ENCODE data around the gene IL1RAPL1. TPM values are rescaled to one million over a fixed set of nuclear protein-coding genes. Genes with fewer than 3 reads are reported as not detected.

IL1RAPL1 gene
- total and polyA plus RNA-seq, 9 of the 15 experiments (the other 6 are each of a cell fraction or from before 2014, with no cell fraction given): 0.04 to 0.07 (median 0.04) TPM; not detected in 6

DNA sequence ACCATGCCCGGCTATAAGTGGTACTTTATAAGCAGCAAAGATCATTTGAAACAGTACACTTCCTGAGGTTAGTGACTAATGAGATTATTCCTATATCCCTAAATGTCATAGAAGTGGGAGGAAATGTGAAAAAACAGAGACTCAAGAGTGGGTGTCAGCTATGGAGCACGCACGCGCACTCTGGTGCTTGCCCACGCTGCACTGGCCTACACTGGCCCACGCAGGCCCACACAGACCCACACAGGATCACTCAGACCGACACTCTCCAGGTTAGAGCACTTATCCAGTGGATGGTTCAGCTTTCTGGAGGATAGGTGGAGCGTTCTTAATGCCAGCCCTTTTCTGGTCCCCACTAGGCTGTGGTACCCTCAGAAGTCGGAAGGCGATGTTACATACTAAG, 78.5 kb downstream of the IL1RAPL1 start:
- TF ChIP-seq FOXK2 (conservative IDR thresholded peaks at IDR 0.05 in 1 of 2, IDR thresholded peaks at IDR 0.05 in 1 of 2; ENCODE audit: low read depth in 2 of 2) (no peak), U2AF2 (optimal IDR thresholded peaks at IDR 0.05; ENCODE audit: low read depth, low read length) (no peak), FIP1L1 (IDR thresholded peaks at IDR 0.05; ENCODE audit: low read depth, low read length, poor library complexity, severe bottlenecking) (no peak), BACH1 (tag; IDR thresholded peaks at IDR 0.05) (no peak), HNRNPL (IDR thresholded peaks at IDR 0.05; ENCODE audit: low read depth, low read length) (no peak), NCOA6 (IDR thresholded peaks at IDR 0.05) (no peak), KDM5B (IDR thresholded peaks at IDR 0.05; ENCODE audit: insufficient replicate concordance, low read depth, low read length) (no peak), EP300 (IDR thresholded peaks at IDR 0.05; ENCODE audit: low read length) (no peak), ZNF551 (CRISPR knock-in tag; IDR thresholded peaks at IDR 0.05) (no peak), JUN (IDR thresholded peaks at IDR 0.05; ENCODE audit: borderline replicate concordance, low read depth, low read length) (no peak), JUN (CRISPR knock-in tag; IDR thresholded peaks at IDR 0.05; ENCODE audit: borderline replicate concordance) (no peak), ZNF24 (IDR thresholded peaks at IDR 0.05) (no peak), ZKSCAN1 (IDR thresholded peaks at IDR 0.05; ENCODE audit: low read depth, low read length) (no peak), STAT5B (CRISPR knock-in tag; IDR thresholded peaks at IDR 0.05) (no peak), RNF2 (IDR thresholded peaks at IDR 0.05) (no peak), CEBPG (CRISPR knock-in tag; IDR thresholded peaks at IDR 0.05) (no peak), CEBPG (tag; conservative IDR thresholded peaks at IDR 0.05 in 1 of 2, IDR thresholded peaks at IDR 0.05 in 1 of 2) (no peak)
- TF ChIP-seq, protein P1, sequence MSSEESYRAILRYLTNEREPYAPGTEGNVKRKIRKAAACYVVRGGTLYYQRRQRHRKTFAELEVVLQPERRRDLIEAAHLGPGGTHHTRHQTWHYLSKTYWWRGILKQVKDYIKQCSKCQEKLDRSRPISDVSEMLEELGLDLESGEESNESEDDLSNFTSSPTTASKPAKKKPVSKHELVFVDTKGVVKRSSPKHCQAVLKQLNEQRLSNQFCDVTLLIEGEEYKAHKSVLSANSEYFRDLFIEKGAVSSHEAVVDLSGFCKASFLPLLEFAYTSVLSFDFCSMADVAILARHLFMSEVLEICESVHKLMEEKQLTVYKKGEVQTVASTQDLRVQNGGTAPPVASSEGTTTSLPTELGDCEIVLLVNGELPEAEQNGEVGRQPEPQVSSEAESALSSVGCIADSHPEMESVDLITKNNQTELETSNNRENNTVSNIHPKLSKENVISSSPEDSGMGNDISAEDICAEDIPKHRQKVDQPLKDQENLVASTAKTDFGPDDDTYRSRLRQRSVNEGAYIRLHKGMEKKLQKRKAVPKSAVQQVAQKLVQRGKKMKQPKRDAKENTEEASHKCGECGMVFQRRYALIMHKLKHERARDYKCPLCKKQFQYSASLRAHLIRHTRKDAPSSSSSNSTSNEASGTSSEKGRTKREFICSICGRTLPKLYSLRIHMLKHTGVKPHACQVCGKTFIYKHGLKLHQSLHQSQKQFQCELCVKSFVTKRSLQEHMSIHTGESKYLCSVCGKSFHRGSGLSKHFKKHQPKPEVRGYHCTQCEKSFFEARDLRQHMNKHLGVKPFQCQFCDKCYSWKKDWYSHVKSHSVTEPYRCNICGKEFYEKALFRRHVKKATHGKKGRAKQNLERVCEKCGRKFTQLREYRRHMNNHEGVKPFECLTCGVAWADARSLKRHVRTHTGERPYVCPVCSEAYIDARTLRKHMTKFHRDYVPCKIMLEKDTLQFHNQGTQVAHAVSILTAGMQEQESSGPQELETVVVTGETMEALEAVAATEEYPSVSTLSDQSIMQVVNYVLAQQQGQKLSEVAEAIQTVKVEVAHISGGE (CRISPR knock-in tag; IDR thresholded peaks at IDR 0.05): no peak
- TF ChIP-seq, protein P2, sequence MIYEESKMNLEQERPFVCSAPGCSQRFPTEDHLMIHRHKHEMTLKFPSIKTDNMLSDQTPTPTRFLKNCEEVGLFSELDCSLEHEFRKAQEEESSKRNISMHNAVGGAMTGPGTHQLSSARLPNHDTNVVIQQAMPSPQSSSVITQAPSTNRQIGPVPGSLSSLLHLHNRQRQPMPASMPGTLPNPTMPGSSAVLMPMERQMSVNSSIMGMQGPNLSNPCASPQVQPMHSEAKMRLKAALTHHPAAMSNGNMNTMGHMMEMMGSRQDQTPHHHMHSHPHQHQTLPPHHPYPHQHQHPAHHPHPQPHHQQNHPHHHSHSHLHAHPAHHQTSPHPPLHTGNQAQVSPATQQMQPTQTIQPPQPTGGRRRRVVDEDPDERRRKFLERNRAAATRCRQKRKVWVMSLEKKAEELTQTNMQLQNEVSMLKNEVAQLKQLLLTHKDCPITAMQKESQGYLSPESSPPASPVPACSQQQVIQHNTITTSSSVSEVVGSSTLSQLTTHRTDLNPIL (CRISPR knock-in tag; IDR thresholded peaks at IDR 0.05): no peak
- in situ Hi-C loops (cut with MboI): no loop called here
- no peak for FAIRE-seq
- ChIA-PET CTCF (ENCODE audit: low intra/inter-chr PET ratio) (no interaction called here), POLR2A (no interaction called here)
- Histone ChIP-seq H4K20me1 (replicated peaks; ENCODE audit: control insufficient read depth, insufficient read depth, low read length) (no peaks in the 10 kb centered on the region), H2AFZ (ENCODE audit: low read depth, low read length) (no peak overlapping the region), H3K9me3 (replicated peaks; ENCODE audit: control insufficient read depth, insufficient read depth, low read depth, low read length) (no peaks in the 10 kb centered on the region), H3K27ac (ENCODE audit: extremely low read depth, low read depth, low read length) (no peak overlapping the region), H3K9ac (ENCODE audit: insufficient read depth in 1 of 2, low read depth in 2 of 2, low read length in 2 of 2) (no peak overlapping the region), H3K27me3 (ENCODE audit: control insufficient read depth in 2 of 2, insufficient read depth in 2 of 2, low read length in 2 of 2) (no peaks in the 10 kb centered on the region), H3K4me1 (replicated peaks in 1 of 2; ENCODE audit: control insufficient read depth in 2 of 2, insufficient read depth in 2 of 2, low read length in 2 of 2) (no peaks in the 10 kb centered on the region), H3K36me3 (ENCODE audit: control insufficient read depth, insufficient read depth, low read length) (no peaks in the 10 kb centered on the region), H3K9me1 (ENCODE audit: control insufficient read depth, insufficient read depth, low read length) (no peaks in the 10 kb centered on the region), H3K4me3 (no peak overlapping the region), H3K4me2 (ENCODE audit: insufficient read depth, low read length) (no peak overlapping the region), H3K79me2 (ENCODE audit: control insufficient read depth, insufficient read depth, low read length) (no peaks in the 10 kb centered on the region)
- no peak for DNase-seq (ENCODE audit: extremely low read depth in 1 of 4, low spot score in 3 of 4)
- no peak for ATAC-seq
- intact Hi-C loops (cut with micrococcal nuclease): no loop called here
- no TSS peak for BruUV-seq (replicated peaks)
- 0% methylated on average over 4 of the region's 10 CpGs for WGBS (ENCODE audit: insufficient coverage, low coverage, missing lambda C conversion rate)

Measured in K562 (cell line).